SW480 (cell line): ENCODE measurements around the gene PSMB7.
"Not testable (repeated sequence)": the region's sequence is repeated elsewhere in the genome, so short reads cannot be mapped to it uniquely, and the experiment has no call there.

ENCODE experiments used
- DNase-seq: peaks from one replicate; pipeline ENCODE4 v3.0.0-alpha.2; 2016; ENCODE audit warnings: low spot score

Gene PSMB7

DNA sequence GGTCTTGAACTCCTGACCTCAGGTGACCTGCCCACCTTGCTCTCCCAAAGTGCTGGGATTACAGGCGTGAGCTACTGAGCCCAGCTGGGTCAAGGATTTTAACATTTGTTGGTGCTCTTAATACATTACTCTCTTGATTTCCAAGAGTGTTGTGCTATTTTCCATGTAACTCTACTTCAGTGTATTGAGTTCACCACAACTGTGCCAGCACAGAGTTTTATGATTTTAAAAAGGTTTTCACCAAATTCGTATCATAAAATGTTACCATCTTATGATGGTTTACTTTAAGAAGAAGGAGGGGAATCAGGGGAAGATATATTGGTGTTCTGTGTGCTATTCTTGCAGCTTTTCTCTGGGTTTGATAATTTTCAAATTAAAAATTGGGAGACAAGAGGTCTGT lies 28.4 kb upstream of the PSMB7 start:
- no peak for DNase-seq

DNA sequence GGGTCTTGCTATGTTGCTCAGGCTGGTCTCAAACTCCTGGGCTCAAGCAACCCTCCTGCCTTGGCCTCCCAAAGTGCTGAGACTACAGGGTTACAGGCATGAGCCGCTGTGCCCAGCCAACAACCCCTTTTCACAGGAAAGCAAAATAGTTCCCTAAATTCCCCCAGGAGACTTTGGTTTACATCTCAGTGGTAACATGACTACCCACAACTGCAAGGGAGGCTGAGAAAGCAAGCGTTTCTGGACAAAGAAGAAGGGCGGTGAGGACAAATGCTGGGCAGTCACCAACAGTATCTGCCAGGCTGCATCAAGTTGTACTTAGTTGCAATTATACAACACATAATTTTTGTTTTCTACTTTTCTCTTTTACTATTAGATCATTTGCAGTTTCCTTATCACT lies 27.6 kb upstream of the PSMB7 start:
- no peak for DNase-seq

DNA sequence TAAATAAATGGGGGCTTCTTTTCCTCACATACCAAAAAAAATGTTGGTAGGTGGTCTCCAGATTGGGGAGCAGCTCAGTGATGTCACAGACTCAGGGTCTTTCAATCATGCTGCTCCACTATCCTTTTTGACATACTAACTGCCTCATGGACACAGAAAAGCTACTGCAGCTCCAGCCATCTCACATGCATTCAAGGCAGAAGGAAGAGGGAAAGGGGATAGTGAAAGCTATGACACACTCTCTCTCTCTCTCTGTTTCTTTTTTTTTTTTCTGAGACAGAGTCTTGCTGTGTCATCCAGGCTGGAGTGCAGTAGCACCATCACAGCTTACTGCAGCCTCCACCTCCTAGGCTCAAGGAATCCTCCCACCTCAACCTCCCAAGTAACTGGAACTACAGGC lies 27.1 kb upstream of the PSMB7 start:
- DNase-seq: no peak

DNA sequence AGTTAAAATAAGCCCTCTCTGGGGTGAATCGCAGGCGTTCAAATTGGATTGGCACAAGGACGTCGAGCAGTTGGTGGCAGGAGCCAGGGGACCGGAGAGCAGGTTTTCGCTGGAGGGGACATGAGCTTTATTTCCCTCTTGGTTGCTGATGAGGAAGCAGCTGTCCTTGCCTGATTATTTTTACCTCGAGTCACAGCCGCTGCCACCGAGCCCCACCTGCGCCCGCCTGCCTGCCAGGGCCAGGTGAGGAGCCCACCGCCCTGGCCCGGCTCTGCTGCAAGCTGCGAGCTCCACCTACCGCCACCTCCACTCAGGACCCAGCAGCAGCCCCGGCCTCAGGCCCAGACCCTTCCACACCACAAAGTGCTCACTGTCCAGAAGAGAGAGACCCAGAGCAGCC lies 26.0 kb upstream of the PSMB7 start:
- no peak for DNase-seq

DNA sequence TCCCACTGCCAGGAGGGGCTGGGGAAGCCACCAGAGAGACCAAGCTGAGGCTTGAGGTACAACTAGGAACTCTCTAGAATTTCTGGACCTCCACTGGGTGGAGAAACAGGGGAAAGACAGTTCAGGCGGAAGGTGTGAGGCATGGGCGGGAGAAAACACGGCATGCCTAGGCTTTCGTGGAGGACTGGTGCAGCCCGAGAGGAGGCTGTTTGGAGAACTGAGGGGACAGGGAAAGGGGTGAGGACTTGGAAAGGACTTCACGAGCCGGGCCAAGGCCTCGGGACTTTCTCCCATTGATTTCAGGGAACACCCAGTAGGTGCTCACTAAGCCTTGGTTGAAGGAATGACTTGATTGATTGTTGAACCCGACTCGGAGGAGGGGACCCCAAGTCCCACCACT lies 25.5 kb upstream of the PSMB7 start:
- DNase-seq: no peak

DNA sequence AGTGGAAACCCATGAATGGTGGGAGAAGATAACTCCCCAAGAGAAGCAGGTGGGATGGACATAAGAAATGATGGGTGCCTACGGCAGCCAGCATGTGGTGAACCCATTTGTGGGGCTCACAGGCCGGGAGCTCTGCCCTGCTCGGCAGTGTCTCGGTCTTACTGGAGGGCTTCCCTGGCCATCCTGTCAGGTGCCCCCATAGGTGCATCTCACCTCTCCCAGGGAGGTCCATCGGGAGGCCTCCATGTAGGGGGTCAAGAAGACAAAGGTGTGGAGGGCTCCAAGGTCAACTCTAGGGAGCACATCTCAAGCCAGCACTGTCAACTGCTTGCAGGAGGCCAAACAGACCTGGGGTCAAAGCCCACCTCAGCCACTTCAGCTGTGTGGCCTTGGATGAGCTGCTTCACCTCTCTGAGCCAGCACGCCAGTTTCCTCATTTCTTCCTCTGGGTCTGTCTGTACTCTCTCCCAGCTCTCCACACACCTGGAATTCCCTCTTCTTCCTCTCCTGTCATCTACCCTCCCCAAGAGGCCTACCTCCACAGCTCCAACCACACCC lies 24.5 kb upstream of the PSMB7 start:
- DNase-seq: no peak

DNA sequence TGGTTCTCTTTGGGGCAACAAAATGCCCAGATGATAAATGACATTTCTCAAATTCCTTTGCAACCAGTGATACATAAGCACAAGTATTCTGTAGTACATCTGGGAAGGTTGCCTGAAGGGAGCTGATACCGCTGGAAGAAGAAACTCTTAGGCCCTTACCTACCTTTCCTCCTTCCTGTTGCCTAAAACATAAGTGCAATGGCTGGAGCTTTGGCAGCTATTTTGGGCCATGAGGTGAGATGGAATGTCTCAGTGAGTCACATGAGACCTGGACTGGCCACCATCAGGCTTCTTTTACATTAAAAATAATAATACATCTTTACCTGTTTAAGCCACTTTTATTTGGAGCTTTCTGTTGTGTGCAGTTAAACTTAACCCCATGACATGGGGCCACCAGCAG lies 23.8 kb upstream of the PSMB7 start:
- no peak for DNase-seq

DNA sequence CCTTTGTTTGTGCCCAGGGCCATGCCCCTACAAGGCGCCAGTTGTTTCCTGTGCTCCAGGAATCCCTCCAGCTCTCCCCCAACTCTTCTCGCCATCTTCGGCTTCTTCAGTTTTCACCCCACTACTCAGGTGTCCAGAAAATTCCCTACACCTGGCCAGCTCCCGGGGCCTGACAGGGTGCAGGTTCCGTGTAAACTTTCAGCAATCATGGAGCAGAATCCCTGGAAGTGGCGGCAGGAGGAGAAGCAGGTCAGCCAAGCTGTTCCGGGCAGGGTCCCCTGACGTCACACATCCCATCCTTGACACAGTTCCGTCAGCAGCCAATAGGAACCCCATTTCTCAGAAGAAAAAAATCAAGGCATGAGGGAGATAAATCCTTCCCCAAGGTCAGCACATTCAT lies 22.8 kb upstream of the PSMB7 start:
- no peak for DNase-seq

DNA sequence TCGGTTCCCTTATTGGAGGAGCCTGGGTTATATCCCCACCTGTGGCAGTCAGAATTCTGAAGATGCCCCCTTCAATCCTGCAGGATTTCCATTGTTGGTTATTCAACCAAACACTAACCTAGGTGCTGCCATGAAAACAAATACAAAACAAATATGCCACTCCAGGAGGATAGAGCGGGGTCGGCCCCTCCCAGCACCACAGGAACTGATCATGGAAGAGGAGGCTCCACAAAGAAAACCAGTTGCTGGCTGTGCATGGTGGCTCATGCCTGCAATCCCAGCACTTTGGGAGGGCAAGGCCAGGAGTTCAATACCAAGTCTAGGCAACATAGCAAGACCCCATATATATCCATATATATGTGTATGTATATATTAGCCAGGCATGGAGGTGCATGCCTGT lies 21.8 kb upstream of the PSMB7 start:
- no peak for DNase-seq

DNA sequence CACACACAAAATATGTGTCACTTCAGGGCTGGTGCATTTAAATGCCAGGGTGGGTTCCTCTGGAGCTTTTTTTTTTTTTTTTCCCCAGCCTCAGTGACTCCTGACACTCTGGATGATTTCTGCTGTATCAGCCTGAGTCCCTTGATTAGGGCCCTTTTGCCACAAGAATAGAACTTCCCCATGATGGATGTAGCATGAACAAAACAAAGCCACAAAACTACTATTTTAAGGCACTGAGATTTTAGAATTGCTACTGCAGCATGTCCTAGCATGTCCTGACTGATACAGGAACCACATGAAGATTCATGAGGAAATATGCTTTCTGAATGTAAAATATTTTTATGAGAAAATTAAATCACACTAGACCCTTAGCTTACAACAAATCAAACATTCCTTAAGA lies 21.1 kb upstream of the PSMB7 start:
- no peak for DNase-seq

DNA sequence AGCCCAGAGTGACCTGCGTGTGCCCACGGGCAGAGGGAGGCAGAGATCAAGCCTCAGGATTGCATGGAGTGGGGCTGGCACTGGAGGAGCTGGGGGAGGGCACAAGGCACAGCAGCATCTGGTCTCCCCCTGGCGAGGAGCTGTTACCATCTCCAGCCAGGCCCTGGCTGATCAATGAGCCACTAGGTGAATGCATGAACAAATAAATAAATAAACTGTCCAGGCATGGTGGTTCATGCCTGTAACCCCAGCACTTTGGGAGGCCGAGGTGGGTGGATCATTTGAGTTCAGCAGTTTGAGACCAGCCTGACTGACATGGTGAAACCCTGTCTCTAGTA lies 14.3 kb upstream of the PSMB7 start:
- DNase-seq: no peak

DNA sequence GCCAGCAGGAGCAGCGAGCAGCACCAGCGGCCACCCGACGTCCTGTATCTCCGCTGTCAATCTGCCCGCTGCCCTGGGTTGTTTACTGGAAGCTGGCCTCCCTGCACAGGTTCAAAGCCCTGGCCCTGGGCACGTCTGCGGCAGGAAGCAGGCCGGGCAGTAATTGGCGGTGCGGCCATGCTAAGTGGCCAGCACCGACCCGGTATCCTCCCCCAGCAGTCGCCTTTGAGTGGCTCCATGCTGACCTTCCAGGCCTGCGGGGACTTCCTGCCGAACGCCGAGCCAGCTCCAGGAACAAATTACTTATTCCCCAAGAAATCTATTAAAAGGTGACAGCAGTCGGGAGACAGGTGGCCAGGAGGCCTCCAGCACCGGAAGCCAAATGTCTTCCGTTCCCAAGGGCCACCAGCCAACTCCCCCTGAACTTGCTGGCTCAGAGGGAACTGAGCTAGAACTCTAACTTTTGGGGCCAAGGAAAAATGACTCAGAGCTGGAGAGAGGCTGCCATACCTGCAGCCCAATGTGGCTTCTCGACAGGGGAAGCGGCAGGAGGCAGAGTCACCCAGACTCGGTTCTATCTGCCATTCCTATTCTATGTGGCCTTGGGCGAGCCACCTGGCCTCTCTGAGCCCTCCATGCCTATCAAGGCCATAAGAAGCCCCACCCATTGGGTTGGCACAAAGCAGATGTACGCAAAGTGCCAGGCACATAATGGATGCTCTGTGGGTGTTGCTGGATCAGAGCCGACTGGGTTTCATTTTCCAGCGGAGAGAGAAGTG lies 13.7 kb upstream of the PSMB7 start:
- no peak for DNase-seq

DNA sequence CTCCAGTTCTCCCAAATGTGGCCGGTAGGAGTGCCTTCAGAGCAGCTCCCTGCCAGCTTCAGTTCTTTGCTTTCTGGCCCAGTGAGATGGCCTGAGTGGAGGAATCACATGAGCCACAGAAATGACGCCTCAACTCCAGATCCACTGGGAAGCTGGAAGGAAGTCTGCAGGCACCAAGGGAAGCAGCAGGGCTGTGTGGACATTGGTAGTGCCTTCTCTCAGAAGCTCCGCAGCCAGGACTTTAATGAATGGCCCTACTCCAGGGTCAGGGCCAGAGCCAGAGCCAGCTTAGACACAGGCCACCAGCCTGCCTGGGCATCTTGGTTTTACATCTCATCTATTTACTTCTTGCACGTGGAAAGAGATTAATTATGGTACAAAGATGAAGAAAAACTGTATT lies 12.0 kb upstream of the PSMB7 start:
- DNase-seq: no peak

DNA sequence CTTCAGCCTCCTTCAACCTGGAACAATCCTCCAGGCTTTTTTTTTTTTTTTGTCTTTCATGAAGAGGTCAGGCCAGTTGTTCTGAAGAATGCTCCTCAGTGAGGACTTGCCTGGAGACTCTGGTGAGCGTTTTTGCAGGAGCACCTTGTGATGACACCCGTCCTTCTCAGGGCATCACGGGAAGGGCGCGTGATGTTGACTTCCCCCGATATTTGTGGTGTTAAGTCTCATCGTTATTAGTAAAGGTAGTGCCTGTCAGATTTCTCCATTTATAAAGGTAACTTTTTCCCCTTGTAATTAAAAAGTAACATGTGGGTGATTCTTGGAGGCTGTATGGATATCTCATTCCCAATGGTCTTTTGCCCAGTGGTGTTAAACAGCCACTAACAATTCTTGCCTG lies 11.1 kb upstream of the PSMB7 start:
- no peak for DNase-seq

DNA sequence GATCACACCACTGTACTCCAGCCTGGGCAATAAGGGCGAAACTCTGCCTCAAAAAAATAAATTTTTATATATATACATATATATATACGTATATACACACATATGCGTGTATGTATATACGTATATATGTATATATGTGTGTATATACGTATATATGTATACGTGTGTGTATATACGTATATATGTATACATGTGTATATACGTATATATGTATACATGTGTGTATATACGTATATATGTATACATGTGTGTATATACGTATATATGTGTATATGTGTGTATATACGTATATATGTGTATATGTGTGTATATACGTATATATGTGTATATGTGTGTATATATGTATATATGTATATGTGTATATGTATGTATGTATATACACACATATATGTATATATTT lies 10.5 kb upstream of the PSMB7 start:
- DNase-seq: not testable (repeated sequence)

DNA sequence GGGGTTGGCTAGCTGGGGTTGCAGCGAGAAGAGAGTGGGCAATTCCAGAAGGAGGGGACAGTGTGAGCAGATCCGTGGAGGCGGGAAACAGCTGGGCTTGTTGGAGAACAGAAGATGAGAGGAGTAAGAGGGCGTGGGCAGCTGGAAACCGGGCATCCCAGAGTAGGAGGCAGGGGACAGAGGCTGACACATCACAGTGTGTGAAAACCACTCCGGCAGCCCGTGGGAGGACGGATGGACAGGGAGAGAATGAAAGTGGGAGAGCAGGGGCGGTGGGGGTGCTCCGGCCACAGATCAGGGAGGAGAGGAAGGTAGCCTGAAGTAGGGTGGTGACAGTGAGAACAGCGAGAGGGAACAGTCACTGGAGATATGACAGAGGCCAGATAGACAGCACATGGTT lies 8.3 kb upstream of the PSMB7 start:
- DNase-seq: no peak

DNA sequence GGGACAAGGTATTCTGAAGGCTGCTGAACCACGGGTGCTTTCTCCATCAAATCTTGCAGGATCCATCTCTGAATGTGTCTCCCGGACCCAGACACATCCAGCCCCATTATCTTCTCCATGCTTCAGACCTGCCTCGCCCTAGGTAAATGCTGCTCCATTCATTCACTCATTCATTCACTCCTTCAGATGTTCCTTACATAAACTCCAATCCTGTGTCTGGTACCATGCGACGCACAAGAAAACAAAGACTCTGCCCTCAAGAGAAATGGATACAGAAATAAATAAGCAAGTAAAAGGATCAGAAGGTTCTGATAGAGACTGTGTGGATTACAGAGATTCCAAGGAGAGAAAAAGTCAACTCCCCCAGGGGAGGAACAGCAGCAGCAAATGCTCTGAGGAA lies 7.9 kb upstream of the PSMB7 start:
- no peak for DNase-seq

DNA sequence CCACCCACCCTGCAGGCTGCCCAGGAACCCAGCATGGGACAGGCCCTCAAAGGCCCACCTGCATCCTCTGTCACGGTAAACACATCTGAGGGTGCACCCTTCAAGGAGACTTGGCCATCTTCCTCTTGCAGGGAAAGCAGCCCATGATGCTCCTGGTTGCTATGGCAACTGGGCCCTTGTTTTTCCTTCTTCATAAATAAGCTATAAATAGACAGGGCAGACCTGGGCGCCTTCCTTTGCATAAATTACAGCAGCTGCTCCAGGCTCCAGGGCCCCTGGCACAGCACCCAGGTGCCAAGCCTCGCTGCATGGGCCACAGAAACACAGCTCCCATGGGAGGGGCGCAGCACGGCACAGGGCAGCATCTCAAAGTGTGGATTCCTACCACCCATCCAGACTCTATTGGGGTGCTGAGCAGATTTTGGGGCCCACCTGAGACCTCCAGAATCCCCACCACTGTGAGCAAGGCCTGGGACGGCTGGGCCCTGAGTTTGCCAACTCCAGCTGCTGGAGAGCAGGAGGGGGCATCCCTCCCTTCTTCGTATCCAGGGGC lies 5.8 kb upstream of the PSMB7 start:
- DNase-seq: no peak

DNA sequence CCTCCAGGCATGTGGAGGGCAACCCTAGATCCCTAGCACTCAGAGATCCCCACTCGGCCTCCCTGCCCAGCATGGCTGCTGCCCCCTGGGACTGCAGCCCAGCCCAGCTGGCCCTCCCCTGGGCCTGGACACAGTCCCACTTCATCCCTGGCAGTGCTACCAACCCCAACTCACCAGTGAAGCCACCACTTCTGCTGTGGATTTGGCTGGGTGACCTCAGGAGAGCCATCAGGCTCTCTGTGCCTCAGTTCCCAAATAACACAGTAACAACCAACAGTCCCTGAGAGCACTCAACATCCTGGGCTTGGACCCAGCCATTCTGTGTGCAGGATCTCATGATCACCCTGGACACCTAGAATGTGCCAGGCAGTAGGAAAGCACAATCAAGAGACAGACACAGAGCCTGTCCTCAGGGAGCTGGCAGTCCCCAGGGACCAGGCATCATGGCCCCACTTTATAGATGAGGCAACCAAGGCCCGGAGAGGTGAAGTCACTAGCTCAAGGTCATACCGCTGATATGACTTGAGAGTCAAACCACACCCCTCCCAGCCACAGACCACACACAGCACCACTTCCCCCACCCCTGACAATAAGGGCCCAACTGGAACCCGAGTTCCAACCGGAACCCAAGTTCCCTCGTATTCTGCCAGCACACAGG lies 4.7 kb upstream of the PSMB7 start:
- no peak for DNase-seq

DNA sequence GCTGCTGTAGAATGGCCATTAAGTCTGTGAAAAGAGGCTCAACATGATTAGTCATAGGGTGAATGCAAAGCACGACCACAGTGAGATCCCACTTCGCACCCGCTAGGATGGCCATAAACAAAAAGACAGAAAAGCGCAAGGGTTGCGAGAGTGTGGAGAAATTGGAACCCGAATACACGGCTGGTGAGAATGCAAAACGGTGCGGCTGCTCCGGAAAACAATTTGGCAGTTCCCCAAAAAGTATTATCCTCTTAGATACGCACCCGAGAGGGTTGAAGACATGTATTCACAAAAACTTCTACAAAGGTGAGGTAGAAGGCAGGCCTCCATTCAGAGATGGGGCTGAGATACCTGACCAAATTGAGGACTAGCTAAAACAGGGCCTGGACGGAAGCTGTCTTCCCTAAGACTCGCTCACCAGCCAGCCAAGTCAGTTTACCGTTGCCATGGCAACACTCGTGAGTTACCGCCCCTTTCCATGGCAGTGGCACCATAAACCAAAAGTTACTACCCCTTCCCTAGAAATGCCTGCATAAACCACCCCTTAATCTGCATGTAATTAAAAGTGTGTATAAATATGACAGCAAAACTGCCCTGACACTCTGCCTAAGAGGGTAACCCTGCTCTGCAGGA lies 726 bp upstream of the PSMB7 start:
- no peak for DNase-seq

DNA sequence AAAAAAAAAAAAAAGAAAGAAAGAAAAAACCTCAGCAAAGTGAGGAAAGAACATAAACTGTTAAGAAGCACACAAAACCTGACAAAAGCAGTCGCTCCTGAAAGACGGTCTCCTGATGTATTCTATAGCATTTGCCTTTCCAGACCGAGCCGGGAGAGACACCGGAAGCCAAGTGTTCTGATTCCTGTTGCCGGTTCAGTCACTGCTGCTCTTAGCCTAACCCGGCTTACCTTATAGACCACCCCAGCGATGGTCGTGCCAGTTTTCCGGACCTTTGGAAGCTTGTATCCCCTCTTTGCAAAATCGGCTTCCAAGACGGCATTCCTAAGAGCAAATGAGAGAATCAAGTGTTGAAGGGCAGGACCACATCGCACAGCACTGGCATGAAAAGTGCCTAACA lies 630 bp downstream of the PSMB7 start:
- no peak for DNase-seq

DNA sequence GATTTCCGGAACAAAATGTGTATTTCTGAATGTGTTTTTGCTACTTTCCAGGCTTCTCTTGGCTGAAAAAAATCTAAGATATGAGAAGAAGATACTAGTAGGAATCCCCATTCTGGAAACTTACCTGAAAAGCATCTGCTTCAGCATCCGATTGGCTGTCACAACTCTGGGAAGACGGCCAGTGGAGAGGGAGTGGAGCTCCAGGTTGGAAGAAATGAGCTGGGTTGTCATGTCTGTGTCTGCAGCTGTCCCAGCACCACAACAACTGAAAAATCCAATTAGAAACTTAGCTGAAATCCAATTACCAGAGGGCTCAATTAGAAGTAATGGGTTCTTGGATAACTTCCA lies 3.0 kb downstream of the PSMB7 start:
- DNase-seq: no peak

DNA sequence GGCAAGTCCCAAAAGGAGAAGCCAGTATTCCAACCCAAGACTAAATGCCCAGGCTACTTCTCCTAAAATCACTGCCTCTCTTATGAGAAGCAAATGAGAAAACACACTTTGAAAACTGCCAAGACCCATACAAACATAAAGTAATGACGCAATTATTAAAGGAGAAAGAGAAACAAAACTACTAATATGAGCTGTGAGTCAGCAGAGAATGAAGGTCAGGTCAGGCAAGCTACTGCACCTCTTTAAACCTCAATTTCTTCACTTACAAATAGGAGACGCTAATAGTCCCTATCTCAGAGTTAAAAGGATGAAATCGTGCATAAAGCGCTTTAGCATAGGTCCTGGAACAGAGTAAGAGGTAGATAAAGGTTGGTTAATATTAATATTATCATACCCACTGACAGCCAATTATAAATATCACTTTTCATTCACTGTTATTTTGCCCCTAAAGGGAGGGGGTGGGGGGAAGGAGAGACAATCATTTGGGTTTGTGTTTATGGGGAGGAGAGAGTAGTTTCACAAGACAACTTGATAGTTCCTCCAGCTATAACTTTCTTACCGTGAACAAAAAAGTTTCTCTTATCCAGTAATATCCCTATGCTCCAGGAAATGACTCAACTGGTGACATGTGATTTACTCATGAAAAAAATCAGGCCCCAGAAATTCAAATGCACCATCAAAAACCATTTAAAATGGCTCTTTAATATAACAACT lies 3.6 kb downstream of the PSMB7 start:
- DNase-seq: no peak
